Endothelial cell of umbilical vein (primary cell): ENCODE results near the gene ARHGAP21. TPM values are rescaled to one million over a fixed set of nuclear protein-coding genes. Genes with fewer than 3 reads are reported as not detected.

ENCODE experiments used
- BruUV-seq: library from RNA; stranded (reverse); fragments of 400-500 nt; replicated peaks from 2 replicates; lab custom pipeline; 2021; lab: Mats Ljungman, UMichigan
- CTCF ChIA-PET: fragments of 300-600, 350-600 bp; sonication (Branson Sonifier 250); formaldehyde crosslinking; loops from one replicate; lab custom pipeline; 2021; ENCODE audit warnings: antibody characterized with exemption, inconsistent platforms; lab: Charles Lee
- POLR2A ChIA-PET: fragments of 300-600, 350-600 bp; sonication (Branson Sonifier 250); formaldehyde crosslinking; loops from one replicate; lab custom pipeline; 2021; ENCODE audit warnings: antibody characterized with exemption, inconsistent platforms; lab: Charles Lee
- DNase-seq: peaks from one replicate; pipeline ENCODE4 v3.0.0-alpha.2; 2011; ENCODE audit warnings: low read depth, low spot score
- FAIRE-seq: peaks from 2 replicates; lab custom pipeline; 2011; peaks lifted over from hg19 to GRCh38; lab: Jason Lieb, UNC
- H2AFZ ChIP-seq: 2 replicates; pipeline ENCODE4 v1.6.0; 2012; ENCODE audit warnings: low read depth, low read length, control low read depth, inconsistent platforms
- H3K27ac ChIP-seq: 2 replicates; pipeline ENCODE4 v1.5.1; 2011; ENCODE audit warnings: low read depth, mild to moderate bottlenecking, control low read depth, low read length, moderate library complexity; ENCODE audit not compliant: insufficient read depth
- H3K27me3 ChIP-seq, 2 experiments: 2 replicates each; pipeline versions ENCODE4 v1.6.0 to v1.6.1; 2011; ENCODE audit warnings: low read length in 2 of 2, mixed read lengths in 1 of 2; ENCODE audit not compliant: control insufficient read depth in 2 of 2, insufficient read depth in 2 of 2
- H3K36me3 ChIP-seq, 2 experiments: 2 replicates in 1 of 2; 3 replicates in 1 of 2; pipeline ENCODE4 v1.5.1; 2011; ENCODE audit warnings: low read length in 2 of 2, mild to moderate bottlenecking in 1 of 2, moderate library complexity in 1 of 2; ENCODE audit not compliant: control insufficient read depth in 2 of 2, insufficient read depth in 2 of 2; ENCODE audit errors: extremely low read depth in 1 of 2
- H3K4me1 ChIP-seq: 3 replicates; pipeline ENCODE4 v1.5.1; 2011; ENCODE audit warnings: mild to moderate bottlenecking, low read length; ENCODE audit not compliant: control insufficient read depth, insufficient read depth; ENCODE audit errors: extremely low read depth
- H3K4me2 ChIP-seq: 2 replicates; pipeline ENCODE4 v1.6.1; 2011; ENCODE audit warnings: low read length, control low read depth, mixed read lengths; ENCODE audit not compliant: insufficient read depth
- H3K4me3 ChIP-seq, 3 experiments: fragments of 200-600 bp in 1 of 3; sonication (generic), shearing (Covaris generic) in 1 of 3; replicated peaks in 1 of 3; 2 replicates each; pipeline ENCODE4 v1.5.1; 2011 to 2016; ENCODE audit warnings: control low read depth in 3 of 3, low read length in 3 of 3, mild to moderate bottlenecking in 2 of 3, inconsistent platforms in 1 of 3, low read depth in 1 of 3, moderate library complexity in 1 of 3; ENCODE audit not compliant: insufficient read depth in 1 of 3
- H3K79me2 ChIP-seq: 2 replicates; pipeline ENCODE4 v1.6.0; 2012; ENCODE audit warnings: low read length, inconsistent platforms; ENCODE audit not compliant: control insufficient read depth, insufficient read depth
- H3K9ac ChIP-seq: replicated peaks from 2 replicates; pipeline ENCODE3; 2011; ENCODE audit warnings: low read length, control low read depth; ENCODE audit not compliant: insufficient read depth; ENCODE audit errors: extremely low read depth
- H3K9me1 ChIP-seq: replicated peaks from 3 replicates; pipeline ENCODE4 v1.6.0; 2011; ENCODE audit warnings: mild to moderate bottlenecking, low read length; ENCODE audit not compliant: control insufficient read depth, insufficient read depth; ENCODE audit errors: extremely low read depth
- H3K9me3 ChIP-seq: replicated peaks from 2 replicates; pipeline ENCODE4 v1.5.1; 2012; ENCODE audit warnings: low read length, inconsistent platforms; ENCODE audit not compliant: control insufficient read depth, insufficient read depth
- H4K20me1 ChIP-seq: replicated peaks from 2 replicates; pipeline ENCODE3; 2011; ENCODE audit warnings: mild to moderate bottlenecking, low read length; ENCODE audit not compliant: control insufficient read depth, insufficient read depth; ENCODE audit errors: extremely low read depth
- CTCF ChIP-seq, 2 donors: IDR thresholded peaks; 1 replicate in 1 of 2; 2 replicates in 1 of 2; pipeline ENCODE4 v1.5.1; 2011; ENCODE audit warnings: low read length in 2 of 2, mild to moderate bottlenecking in 2 of 2, moderate library complexity in 2 of 2, control low read depth in 1 of 2, inconsistent platforms in 1 of 2, low read depth in 1 of 2; ENCODE audit not compliant: insufficient read depth in 1 of 2; ENCODE audit errors: extremely low read depth in 1 of 2
- EZH2 ChIP-seq: IDR thresholded peaks from 2 replicates; pipeline ENCODE4 v1.6.1; 2012; ENCODE audit warnings: borderline replicate concordance, low read depth, mild to moderate bottlenecking, moderate library complexity, low read length, inconsistent platforms; ENCODE audit not compliant: severe bottlenecking
- FOS ChIP-seq: IDR thresholded peaks from 2 replicates; pipeline ENCODE4 v1.6.1; 2011; ENCODE audit warnings: mild to moderate bottlenecking, low read length, moderate library complexity, borderline replicate concordance; ENCODE audit not compliant: insufficient read depth
- GATA2 ChIP-seq: IDR thresholded peaks from 2 replicates; pipeline ENCODE4 v1.7.0; 2011; ENCODE audit warnings: low read depth, mild to moderate bottlenecking, moderate library complexity, mixed read lengths, low read length; ENCODE audit not compliant: insufficient read length, insufficient read depth
- JUN ChIP-seq: IDR thresholded peaks from 2 replicates; pipeline ENCODE4 v1.6.1; 2011; ENCODE audit warnings: borderline replicate concordance, low read depth; ENCODE audit not compliant: insufficient read length, insufficient read depth
- MAX ChIP-seq: IDR thresholded peaks from 2 replicates; pipeline ENCODE4 v1.6.1; 2011; ENCODE audit not compliant: insufficient read depth, insufficient read length
- MYC ChIP-seq: IDR thresholded peaks from one replicate; pipeline ENCODE4 v1.6.1; 2011; ENCODE audit warnings: mild to moderate bottlenecking, low read depth, low read length
- POLR2A ChIP-seq: IDR thresholded peaks from 2 replicates; pipeline ENCODE4 v1.6.1; 2012; ENCODE audit warnings: low read depth, mild to moderate bottlenecking, control low read depth, low read length
- POLR2AphosphoS5 ChIP-seq: IDR thresholded peaks from 2 replicates; pipeline ENCODE4 v1.6.1; 2012; ENCODE audit warnings: low read depth, mild to moderate bottlenecking, control low read depth, low read length, moderate library complexity; ENCODE audit not compliant: insufficient read depth
- dilution Hi-C: fragments of 300-500 bp; cut with MboI; formaldehyde crosslinking; loops from one replicate; pipeline ENCODE4 v1.15.0; 2019; ENCODE audit warnings: low sequenced_read_pairs; ENCODE audit not compliant: extremely low pct_ligation_motif_present
- intact Hi-C: fragments of 100-400 bp; cut with micrococcal nuclease; formaldehyde crosslinking; loops from one replicate; pipeline ENCODE4 v1.10.0; 2022
- polyA plus RNA-seq, 4 experiments: library from polyadenylated mRNA; depleted of rRNA in 3 of 4; stranded (reverse) in 3 of 4; unstranded in 1 of 4; fragments of >200 nt; gene quantifications; 2 replicates each; pipeline versions ENCODE4 v1.2.1 to v1.2.3, GENCODE V29; 2011 to 2012; ENCODE audit warnings: missing spikeins in 1 of 4
- total RNA-seq: library from RNA; stranded (reverse); gene quantifications from 2 replicates; pipeline ENCODE4 v1.2.3, GENCODE V29; 2021

Gene ARHGAP21
- total and polyA plus RNA-seq, 2 donors (not counting 3 experiments of a cell fraction or from before 2014, with no cell fraction given) = 29.5 to 97.8 TPM

- POLR2A ChIA-PET = no interaction called here
- no peak overlapping the region for H3K27ac ChIP-seq
- dilution Hi-C loops (no loop called here), intact Hi-C loops (no loop called here)
- DNase-seq (no peak), FAIRE-seq (no peak)
- H3K9ac ChIP-seq = no peak overlapping the region
- peaks cover 0 to 6% of the 10 kb centered on the region in 2 experiments for H3K36me3 ChIP-seq
- CTCF ChIA-PET = no interaction called here
- BruUV-seq = no TSS peak
- no peaks in the 10 kb centered on the region for H3K27me3 ChIP-seq
- no peaks in the 10 kb centered on the region for H3K4me1 ChIP-seq
- TF ChIP-seq POLR2AphosphoS5 (no peak), MYC (no peak), EZH2 (no peak)
- no peak overlapping the region for H3K4me2 ChIP-seq
- no peaks in the 10 kb centered on the region for H4K20me1 ChIP-seq
- H3K9me3 ChIP-seq = no peaks in the 10 kb centered on the region
- no peaks in the 10 kb centered on the region for H3K79me2 ChIP-seq
- no peak overlapping the region for H3K4me3 ChIP-seq
- no peak overlapping the region for H2AFZ ChIP-seq
- H3K9me1 ChIP-seq = no peaks in the 10 kb centered on the region
These were observed 144.2 kb downstream of the ARHGAP21 start for GRCh38 chr10:24579448-24579847.

GRCh38 chr10:24575481-24576002 is 148.1 kb downstream of the ARHGAP21 start:
- no peaks in the 10 kb centered on the region for H4K20me1 ChIP-seq
- H3K9me1 ChIP-seq = no peaks in the 10 kb centered on the region
- H3K4me1 ChIP-seq = no peaks in the 10 kb centered on the region
- DNase-seq (no peak), FAIRE-seq (no peak)
- intact Hi-C loops (no loop called here), dilution Hi-C loops (no loop called here)
- H3K9me3 ChIP-seq = no peaks in the 10 kb centered on the region
- ChIA-PET POLR2A (no interaction called here), CTCF (interaction anchor here (1.0 kb wide), 1 partner anchor 42 kb away, joined by 3 read pairs; no protein-coding TSS in a partner anchor)
- no peak for TF ChIP-seq GATA2
- TF ChIP-seq MAX = no peak
- TF ChIP-seq EZH2 = no peak
- TF ChIP-seq MYC = no peak
- no peak for TF ChIP-seq POLR2AphosphoS5
- TF ChIP-seq FOS = no peak
- no peak for TF ChIP-seq JUN
- no peak for TF ChIP-seq POLR2A
- TF ChIP-seq CTCF (IDR thresholded peaks at IDR 0.05; ENCODE audit: extremely low read depth in 1 of 2, insufficient read depth in 1 of 2, low read depth in 1 of 2, low read length in 2 of 2) = no peak
- no peak overlapping the region for H3K4me2 ChIP-seq
- no TSS peak for BruUV-seq
- no peak overlapping the region for H2AFZ ChIP-seq
- H3K36me3 ChIP-seq = no peaks in the 10 kb centered on the region
- no peaks in the 10 kb centered on the region for H3K79me2 ChIP-seq
- H3K9ac ChIP-seq = no peak overlapping the region
- no peaks in the 10 kb centered on the region for H3K27me3 ChIP-seq
- no peak overlapping the region for H3K27ac ChIP-seq
- no peak overlapping the region for H3K4me3 ChIP-seq
